Measurements from ENCODE around the gene PDE9A.
"Not testable (repeated sequence)": the region's sequence is repeated elsewhere in the genome, so short reads cannot be mapped to it uniquely, and the experiment has no call there.

PDE9A gene

DNA sequence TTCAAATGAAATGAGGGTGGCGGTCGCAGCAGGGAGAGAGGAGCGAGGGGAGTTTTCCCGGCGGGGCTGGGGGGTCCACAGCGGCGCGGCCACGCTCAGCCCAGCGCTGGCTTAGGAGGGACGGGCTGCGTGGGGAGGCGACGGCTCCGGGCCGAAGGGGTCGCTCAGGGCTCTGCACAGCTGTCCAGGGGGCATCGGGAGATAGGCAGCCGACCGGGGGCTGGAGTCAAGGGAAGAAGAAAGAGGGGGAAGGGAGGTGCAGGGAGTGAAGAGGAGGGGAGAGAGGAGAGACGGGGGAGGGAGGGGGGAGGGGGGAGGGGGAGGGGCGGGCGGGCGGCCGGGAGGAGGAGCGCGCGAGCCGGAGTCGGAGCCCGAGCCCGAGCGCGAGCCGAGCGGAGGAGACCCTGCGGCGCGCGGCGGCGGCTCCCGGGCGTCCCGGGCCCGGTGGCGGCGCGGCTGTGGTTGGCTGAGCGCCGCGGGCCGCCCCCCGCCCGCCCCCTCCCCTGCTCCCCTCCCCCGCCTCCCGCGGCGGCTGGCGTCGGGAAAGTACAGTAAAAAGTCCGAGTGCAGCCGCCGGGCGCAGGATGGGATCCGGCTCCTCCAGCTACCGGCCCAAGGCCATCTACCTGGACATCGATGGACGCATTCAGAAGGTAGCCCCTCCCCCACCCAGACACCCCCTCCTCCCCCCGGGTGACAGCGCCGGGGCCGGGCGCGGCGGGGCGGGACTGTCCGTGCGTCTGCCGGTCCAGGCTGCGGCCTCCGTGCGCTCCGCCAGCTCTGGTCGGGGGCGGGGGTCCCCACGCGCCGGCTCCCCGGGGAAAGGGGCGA, at the start of gene PDE9A:
Gene PDE9A, plus strand, starts transcription at position 391 of the 831 bp plus-strand sequence. Its CDS starts 194 bp downstream, at position 585.
- DNase-seq, result no peak

- no peak for DNase-seq
These were observed 46.3 kb upstream of the PDE9A start for GRCh38 chr21:42607102-42607501.

- no peak for DNase-seq
These were observed 45.8 kb upstream of the PDE9A start for GRCh38 chr21:42607525-42608102.

- DNase-seq, result no peak
These were observed 45.0 kb upstream of the PDE9A start for GRCh38 chr21:42608446-42608845.

GRCh38 chr21:42609811-42610210, 43.6 kb upstream of the PDE9A start:
- DNase-seq, result no peak

DNA sequence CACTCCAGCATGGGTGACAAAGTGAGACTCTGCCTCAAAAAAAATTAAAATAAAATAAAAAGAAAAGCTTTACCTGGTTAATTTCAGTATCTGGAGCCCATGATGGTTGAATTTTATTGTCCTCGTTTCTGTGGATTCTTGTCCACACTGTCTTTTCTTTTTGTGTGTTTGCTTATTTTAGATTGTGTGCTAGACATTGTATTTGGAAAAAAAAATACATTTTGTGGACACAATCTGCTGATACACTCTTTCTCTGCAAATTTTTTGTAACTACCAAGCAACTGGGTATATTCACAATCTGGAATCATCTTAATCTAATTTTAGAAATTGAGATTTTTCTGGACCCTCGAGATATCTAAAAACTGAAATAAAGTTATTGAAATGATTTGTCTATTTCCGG, 41.6 kb upstream of the PDE9A start:
- no peak for DNase-seq

DNA sequence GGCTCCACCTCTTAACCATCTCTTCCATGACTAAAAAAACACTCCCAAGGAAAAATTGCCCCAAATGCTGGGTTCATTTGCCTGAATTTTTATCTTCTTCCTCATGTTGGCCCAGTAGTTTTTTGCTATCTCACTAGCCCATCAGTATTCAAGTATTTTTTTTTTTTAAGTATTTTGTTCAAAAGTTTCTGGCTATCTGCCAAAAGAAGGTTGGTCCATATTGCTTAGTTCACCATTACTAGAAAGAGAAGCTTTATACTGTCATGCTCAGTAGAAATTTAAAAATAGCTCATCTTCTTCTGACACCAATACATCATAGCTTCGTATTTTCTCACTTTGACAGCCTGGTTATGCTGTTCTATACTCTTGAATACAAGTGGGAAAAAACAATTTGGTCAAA, 41.0 kb upstream of the PDE9A start:
- DNase-seq, result no peak

DNA sequence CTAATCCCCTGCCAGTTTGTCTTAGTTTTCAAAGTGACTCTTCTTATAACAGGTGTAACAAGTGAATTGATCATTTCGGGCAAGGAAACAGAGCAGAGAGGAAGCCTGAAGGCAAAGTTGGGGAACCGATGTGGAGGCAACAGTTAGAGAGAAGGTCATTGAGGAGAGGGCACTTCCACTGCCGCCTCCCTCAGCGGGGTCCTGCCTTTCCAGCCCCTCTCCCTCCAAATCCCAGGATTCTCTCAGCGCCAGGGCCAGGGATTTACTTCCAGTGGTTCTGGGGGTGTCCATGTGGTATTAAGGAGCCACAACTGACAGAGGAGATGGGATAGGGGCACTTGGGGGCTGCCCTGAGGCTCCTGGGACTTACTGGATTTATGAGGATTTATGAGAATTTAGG, 39.7 kb upstream of the PDE9A start:
- DNase-seq, result no peak

DNA sequence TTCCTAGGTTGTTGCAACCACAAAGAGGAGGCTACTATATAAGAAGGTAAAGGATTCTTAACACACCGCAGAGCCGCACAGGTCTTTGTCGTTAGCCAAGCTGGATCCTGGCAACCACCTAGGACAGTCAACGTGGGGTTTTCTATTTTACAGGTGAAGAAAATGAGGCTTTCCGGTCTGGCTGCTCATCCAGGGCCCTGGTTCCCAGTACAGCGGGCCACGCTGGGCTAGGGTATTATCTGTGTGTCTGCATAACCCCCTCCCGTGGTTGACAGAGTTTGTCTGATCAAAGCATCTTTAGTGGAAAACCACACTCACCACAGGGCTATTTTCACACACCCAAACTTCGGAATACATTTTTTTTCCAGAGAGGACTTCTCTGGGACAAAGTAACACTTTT, 39.0 kb upstream of the PDE9A start:
- no peak for DNase-seq

- DNase-seq, result no peak
These were observed 38.5 kb upstream of the PDE9A start for GRCh38 chr21:42614811-42615351.

GRCh38 chr21:42615377-42615776, 38.0 kb upstream of the PDE9A start:
- DNase-seq, result not testable (repeated sequence)

- DNase-seq, result no peak
These were observed 37.5 kb upstream of the PDE9A start for GRCh38 chr21:42615924-42616323.

- no peak for DNase-seq
These were observed 37.0 kb upstream of the PDE9A start for GRCh38 chr21:42616446-42616845.

DNA sequence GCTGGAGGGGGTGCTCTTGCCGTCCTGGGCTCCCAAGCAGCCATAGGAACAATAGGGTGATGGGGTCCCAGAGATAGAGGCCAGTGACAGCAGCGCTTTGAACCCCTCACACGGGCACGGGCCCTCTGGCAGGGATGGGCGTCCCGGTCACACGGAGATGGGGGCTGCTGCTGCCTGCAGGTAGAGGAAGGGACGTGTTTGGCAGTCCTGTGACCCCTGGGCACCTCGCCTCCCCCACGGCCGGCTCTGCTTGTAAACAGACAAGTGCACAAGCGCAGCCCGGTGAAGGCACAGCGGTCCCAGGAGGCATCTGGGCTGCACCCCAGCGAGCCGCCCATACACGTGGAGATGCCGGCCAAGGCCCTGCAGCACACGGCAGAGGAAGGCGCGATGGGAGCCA, 36.5 kb upstream of the PDE9A start:
- no peak for DNase-seq

GRCh38 chr21:42617486-42617885, 35.9 kb upstream of the PDE9A start:
- no peak for DNase-seq

- DNase-seq, result no peak
These were observed 34.7 kb upstream of the PDE9A start for GRCh38 chr21:42618707-42619102.

DNA sequence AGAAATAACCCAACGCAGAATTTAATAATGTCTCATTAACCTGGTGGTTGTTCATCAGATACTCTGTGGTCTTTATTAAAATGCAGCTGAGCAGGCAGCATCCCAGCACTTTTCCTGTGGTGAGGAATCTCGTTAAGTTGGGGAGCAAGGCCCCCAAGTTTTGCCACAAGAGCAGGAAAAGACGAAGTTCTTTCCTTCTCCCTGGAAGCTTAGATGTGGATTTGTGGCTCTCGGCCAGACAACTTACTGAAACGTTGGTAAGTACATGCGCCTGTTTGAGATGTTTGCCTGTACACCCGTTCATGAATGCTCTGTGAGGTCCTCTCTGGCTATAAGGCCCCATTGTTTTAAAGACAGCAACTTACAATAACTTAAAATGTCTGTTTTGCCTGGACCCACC, 34.3 kb upstream of the PDE9A start:
- no peak for DNase-seq

DNA sequence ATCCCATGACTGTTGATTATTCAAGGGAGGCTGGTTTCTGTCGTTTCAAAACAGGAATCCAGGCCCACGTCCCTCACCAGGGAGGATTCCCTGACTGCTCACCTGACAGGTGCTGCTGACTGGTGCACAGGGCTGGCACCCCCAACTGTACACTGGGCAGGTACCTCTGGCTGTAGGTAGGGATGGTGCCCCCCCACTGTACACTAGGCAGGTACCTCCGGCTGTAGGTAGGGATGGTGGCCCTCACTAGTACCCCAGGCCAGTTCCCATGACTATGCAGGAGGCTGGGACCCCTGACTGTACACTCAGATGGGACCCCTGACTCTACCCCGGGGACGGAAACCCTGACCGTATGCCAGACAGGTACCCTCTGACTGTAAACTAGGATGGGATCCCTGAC, 33.6 kb upstream of the PDE9A start:
- no peak for DNase-seq

- DNase-seq, result no peak
These were observed 32.1 kb upstream of the PDE9A start for GRCh38 chr21:42621166-42621818.

GRCh38 chr21:42621819-42622177, 31.6 kb upstream of the PDE9A start:
- DNase-seq, result no peak

DNA sequence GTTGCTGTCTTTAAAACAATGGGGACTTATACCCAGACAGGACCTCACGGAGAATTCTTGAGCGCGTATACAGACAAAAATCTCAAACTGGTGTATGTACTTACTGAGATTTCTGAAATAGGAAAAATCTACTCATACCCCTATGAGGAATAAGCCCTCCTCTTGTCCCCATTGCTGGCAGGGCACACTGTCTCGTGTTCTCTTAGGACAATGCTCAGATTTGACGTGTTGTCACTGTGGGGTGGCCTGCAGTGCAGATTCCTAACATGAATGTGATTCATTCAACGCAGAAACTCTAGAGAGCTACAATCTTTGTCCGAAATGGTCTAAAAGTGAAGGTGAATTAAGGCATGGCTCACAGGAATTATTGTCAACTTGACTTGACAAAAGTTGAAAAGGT, 31.1 kb upstream of the PDE9A start:
- no peak for DNase-seq

GRCh38 chr21:42623694-42624093, 29.7 kb upstream of the PDE9A start:
- DNase-seq, result no peak

DNA sequence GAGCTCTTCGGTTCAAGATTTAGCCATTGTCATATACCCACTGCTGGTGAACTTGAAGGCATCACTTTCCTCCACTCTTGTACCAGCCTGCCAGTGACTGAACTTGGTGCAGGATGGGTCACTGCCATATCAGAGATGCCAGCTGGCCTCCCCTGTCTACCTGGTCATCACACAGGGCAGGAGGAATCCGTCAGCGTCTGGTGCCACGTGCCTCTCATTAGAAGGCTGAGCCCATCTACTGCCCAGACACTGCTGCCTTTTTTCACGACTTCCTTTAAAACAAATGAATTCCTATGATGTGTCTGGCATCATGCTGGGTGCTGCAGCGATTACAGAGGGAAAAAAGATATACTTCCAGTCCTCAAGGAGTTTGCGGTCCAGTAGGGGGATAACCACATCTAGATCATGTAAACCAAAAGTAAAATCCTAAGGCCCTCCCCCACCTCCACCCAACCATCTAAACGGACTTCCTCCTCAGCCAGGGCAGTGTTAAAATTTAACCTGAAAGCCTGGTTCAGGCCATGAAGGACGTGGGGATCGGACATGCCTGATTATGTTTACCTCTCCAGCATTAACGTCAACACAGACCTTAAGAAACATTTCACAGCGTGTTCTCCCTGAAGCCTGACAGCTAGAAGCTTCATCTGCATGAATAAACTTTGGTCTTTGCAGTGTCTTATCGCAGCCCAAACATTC, 29.2 kb upstream of the PDE9A start:
- no peak for DNase-seq
